Glutamatergic neuron (in vitro differentiated cells): ENCODE results near the gene CAMTA2. TPM values are rescaled to one million over a fixed set of nuclear protein-coding genes. Genes with fewer than 3 reads are reported as not detected.

ENCODE experiments used
- DNase-seq: peaks from one replicate; pipeline ENCODE4 v3.0.0; 2022
- H3K27ac Mint-ChIP-seq: one replicate; pipeline ENCODE4 v1.8.0; 2020; ENCODE audit warnings: mild to moderate bottlenecking, mixed read lengths, inconsistent platforms; ENCODE audit not compliant: unreplicated experiment
- H3K27me3 Mint-ChIP-seq: one replicate; pipeline ENCODE4 v1.8.0; 2020; ENCODE audit warnings: mild to moderate bottlenecking, moderate library complexity, mixed read lengths, inconsistent platforms; ENCODE audit not compliant: unreplicated experiment
- H3K36me3 Mint-ChIP-seq: one replicate; pipeline ENCODE4 v1.8.0; 2020; ENCODE audit warnings: mild to moderate bottlenecking, mixed read lengths, inconsistent platforms; ENCODE audit not compliant: unreplicated experiment
- H3K4me1 Mint-ChIP-seq: one replicate; pipeline ENCODE4 v1.8.0; 2020; ENCODE audit warnings: mild to moderate bottlenecking, low read depth, mixed read lengths, inconsistent platforms; ENCODE audit not compliant: unreplicated experiment
- H3K4me3 Mint-ChIP-seq: one replicate; pipeline ENCODE4 v1.8.0; 2020; ENCODE audit warnings: mild to moderate bottlenecking, mixed read lengths, inconsistent platforms; ENCODE audit not compliant: unreplicated experiment
- H3K9me3 Mint-ChIP-seq: one replicate; pipeline ENCODE4 v1.8.0; 2020; ENCODE audit warnings: mild to moderate bottlenecking, moderate library complexity, mixed read lengths, inconsistent platforms; ENCODE audit not compliant: unreplicated experiment
- total RNA-seq: library from RNA; stranded (reverse); fragmentation: NEBNext Ultra II Directional; extraction: Animal tissue kit (Norgen Biotek cat#: 25700); gene quantifications from one replicate; pipeline ENCODE4 v1.2.1, GENCODE V29; 2021; ENCODE audit not compliant: unreplicated experiment
- TF ChIP-seq, protein P1 (sequence below): fragments of 200-600 bp; sonication (generic); IDR thresholded peaks from one replicate; pipeline ENCODE4 v1.5.0; 2021; ENCODE audit not compliant: partially characterized antibody, unreplicated experiment

CAMTA2 gene
- total RNA-seq, 1 donor from 2014 or later: 61.4 TPM

DNA sequence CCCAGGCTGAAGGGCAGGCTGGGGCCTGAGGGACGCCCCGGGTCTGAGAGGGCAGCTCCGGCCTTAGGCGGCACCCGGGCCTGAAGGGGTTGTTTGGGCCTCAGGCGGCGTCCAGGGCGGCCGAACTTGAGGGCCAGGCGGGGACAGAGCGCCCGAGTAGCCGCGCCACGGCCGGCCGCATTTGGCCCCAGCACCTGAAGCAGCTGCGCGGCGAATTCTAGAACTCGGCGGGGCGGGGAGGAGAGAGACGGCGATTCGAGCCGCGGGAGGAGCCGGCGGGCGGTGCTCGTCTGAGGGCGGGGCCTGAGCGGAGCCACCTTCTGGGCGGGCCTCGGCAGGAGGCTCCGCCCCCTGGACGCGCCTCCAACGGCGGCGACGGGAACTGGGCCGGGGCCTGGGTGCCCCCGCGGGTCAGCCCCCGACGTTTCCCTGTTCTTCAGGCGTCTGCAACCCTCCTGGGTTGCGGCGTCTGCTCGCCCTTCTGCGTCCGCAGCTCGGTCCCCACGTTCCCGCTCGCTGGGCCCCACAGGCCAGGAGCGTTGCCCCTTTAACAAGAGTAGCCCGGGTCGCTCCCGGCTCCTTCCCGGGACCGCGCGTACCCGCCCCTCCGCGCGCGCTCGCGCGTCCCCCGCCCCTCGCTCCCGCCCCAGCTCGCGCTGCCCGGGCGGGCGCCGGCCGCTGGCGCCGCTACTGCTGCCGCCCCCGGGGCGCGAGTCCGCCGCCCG, 10.0 kb upstream of the CAMTA2 start, which contains the start of the genes INCA1 and KIF1C:
Gene INCA1 (minus strand): TSS at position 221 of the 725 bp plus-strand sequence. CDS start 3,085 bp downstream, outside the sequence.
Gene KIF1C (plus strand): TSS at position 649 of the 725 bp plus-strand sequence. CDS start 2,297 bp downstream, outside the sequence.
- peaks cover 4% of the 10 kb centered on the region for H3K4me1 Mint-ChIP-seq
- peaks cover 14% of the 10 kb centered on the region for H3K27me3 Mint-ChIP-seq
- no peak within 1 kb of the TSS for H3K27ac Mint-ChIP-seq
- peak; percentile 90 for DNase-seq
- TF ChIP-seq, protein P1, sequence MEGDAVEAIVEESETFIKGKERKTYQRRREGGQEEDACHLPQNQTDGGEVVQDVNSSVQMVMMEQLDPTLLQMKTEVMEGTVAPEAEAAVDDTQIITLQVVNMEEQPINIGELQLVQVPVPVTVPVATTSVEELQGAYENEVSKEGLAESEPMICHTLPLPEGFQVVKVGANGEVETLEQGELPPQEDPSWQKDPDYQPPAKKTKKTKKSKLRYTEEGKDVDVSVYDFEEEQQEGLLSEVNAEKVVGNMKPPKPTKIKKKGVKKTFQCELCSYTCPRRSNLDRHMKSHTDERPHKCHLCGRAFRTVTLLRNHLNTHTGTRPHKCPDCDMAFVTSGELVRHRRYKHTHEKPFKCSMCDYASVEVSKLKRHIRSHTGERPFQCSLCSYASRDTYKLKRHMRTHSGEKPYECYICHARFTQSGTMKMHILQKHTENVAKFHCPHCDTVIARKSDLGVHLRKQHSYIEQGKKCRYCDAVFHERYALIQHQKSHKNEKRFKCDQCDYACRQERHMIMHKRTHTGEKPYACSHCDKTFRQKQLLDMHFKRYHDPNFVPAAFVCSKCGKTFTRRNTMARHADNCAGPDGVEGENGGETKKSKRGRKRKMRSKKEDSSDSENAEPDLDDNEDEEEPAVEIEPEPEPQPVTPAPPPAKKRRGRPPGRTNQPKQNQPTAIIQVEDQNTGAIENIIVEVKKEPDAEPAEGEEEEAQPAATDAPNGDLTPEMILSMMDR: no peak
- peak within 1 kb of the TSS; percentile 84 for H3K4me3 Mint-ChIP-seq
- H3K36me3 Mint-ChIP-seq: no peaks in the 10 kb centered on the region
- H3K9me3 Mint-ChIP-seq: peaks cover 7% of the 10 kb centered on the region

DNA sequence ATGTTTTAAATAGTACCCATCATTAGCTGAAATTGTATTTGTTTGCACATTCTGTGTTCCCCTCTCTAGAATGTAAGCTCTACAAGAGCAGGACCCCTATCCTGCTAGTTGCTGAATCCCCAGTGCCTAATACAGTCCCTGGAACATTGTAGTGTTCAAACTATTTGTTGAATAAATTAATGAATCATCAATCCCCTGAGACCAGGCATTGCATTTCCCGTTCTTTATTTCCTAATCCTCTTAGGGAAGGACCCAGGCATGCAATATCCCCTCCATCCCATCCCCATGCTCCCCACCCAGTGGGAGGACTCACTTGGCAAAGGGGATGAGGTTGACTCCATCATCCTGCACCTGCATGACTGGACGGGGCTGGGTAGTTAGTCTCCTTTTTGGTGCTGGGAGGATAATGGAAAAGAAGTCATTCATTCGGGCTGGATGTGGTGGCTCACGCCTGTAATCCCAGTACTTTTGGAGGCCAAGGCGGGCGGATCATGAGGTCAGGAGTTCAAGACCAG, 6.7 kb upstream of the CAMTA2 start:
- no peak for DNase-seq
- Mint-ChIP-seq H3K36me3 (no peaks in the 10 kb centered on the region), H3K4me3 (no peak overlapping the region), H3K9me3 (peaks cover 3% of the 10 kb centered on the region), H3K27ac (no peak overlapping the region), H3K27me3 (peaks cover 4% of the 10 kb centered on the region), H3K4me1 (peaks cover 5% of the 10 kb centered on the region)
- TF ChIP-seq, protein P1: no peak

DNA sequence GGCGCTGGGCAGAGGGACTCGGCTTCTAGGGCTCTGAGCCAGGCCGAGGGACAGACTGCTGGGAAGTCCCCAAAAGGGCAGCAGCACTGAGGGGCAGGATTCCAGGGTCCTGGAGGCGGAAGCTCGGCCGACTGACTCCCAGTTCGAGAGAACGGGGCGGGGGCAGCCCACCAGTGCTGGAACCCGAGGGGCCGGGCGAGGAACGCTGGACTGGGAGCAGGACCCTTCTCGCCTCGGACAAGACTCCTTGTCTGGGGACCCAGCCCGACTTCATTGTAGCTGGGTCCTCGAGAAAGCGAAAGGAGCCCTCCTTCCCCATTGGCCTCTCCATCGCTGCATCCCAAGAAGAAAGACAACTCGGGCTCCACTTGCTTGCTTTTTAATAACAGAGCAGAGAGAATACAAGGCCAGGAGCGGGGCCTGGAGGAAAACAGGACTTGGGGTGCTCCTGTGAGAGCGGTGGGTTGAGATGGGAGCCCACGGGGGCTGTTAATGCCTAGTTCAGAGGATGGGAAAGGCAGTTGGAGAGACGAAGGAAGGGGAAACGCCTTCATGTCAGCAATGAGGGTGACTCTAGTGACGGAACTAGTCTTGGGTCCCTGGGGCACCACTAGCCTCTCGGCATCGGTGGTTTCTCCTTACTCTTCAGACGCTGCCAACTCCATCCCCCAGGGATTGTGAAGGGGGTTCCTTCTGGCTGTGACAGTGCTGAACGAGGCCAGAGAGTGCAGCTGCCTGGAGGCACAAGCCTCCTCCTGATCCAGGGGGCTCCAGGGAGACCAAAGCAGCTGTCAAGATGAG, 492 bp upstream of the CAMTA2 start:
- Mint-ChIP-seq H3K4me3 (peak overlapping the region; percentile 86), H3K27me3 (peaks cover 5% of the 10 kb centered on the region), H3K9me3 (peaks cover 6% of the 10 kb centered on the region), H3K27ac (peak overlapping the region; percentile 64), H3K36me3 (no peaks in the 10 kb centered on the region), H3K4me1 (peaks cover 16% of the 10 kb centered on the region)
- DNase-seq: no peak
- TF ChIP-seq, protein P1: no peak

DNA sequence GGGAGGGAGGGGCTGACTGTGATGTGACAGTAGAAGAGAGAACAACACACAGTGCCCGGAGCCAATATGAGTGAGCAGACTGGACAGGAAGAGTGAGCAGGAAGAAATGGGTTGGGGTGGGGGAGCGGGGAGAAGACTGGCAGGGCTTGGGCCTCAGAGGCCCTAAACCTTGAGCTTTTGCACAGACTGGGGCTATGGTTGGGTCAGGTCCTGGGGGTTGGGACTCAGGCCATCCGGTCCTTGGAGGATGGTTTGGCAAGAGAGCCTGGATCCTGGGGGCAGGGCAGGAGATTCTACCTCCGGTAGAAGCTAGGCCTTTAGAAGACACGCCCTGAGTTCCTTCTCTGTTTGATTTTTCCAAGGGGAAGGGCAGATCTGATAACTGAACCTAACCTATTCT, 1.1 kb downstream of the CAMTA2 start:
- TF ChIP-seq, protein P1: no peak
- H3K27ac Mint-ChIP-seq: peak overlapping the region; percentile 92
- DNase-seq: no peak
- peaks cover 8% of the 10 kb centered on the region for H3K9me3 Mint-ChIP-seq
- H3K4me3 Mint-ChIP-seq: peak overlapping the region; percentile 86
- H3K27me3 Mint-ChIP-seq: peaks cover 8% of the 10 kb centered on the region
- peaks cover 16% of the 10 kb centered on the region for H3K4me1 Mint-ChIP-seq
- H3K36me3 Mint-ChIP-seq: peaks cover 6% of the 10 kb centered on the region
